ENCODE measurements around the gene C20orf141.

The C20orf141 gene

DNA sequence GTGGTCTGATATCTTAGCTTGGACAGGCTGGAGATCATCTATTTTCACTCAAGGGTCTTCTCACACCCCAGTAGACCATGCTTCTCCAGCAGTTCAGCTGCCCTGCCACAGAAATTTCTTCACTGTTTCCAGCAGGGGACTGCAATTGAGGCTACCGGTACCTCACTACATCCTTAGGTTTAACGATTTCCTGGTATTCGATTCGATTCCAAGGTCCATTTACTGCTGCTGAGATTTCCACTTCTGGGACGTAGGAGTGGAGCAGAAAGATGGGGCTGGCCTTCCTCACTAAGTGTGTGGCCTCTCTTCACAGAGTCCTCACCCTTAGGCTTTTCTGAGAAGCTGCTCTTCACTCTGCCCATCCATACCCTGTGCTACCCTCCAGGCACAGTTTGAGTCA, 31.9 kb downstream of the C20orf141 start:
- Histone ChIP-seq H3K4me2 (ENCODE audit: low read length) (no peak overlapping the region), H3K4me3 (ENCODE audit: low read length) (no peak overlapping the region), H3F3A (ENCODE audit: control insufficient read depth, insufficient read depth) (no peaks in the 10 kb centered on the region), H3K27ac (ENCODE audit: low read depth, low read length) (no peak overlapping the region), H3K79me2 (ENCODE audit: control insufficient read depth, low read length) (peaks cover 1% of the 10 kb centered on the region), H3K36me3 (ENCODE audit: control insufficient read depth, low read length) (no peaks in the 10 kb centered on the region), H3K4me1 (ENCODE audit: control insufficient read depth, low read length) (peaks cover 2% of the 10 kb centered on the region), H4K20me1 (ENCODE audit: control insufficient read depth, insufficient read depth, low read depth, low read length) (no peaks in the 10 kb centered on the region), H3K9me3 (ENCODE audit: control insufficient read depth, insufficient read depth, low read length) (no peaks in the 10 kb centered on the region), H3K9me2 (replicated peaks; ENCODE audit: control insufficient read depth, low read length) (no peaks in the 10 kb centered on the region), H3K27me3 (ENCODE audit: control insufficient read depth, low read length) (no peaks in the 10 kb centered on the region)
- no peak for TF ChIP-seq EZH2phosphoT487 (IDR thresholded peaks at IDR 0.05; ENCODE audit: borderline replicate concordance, low read length)
- TF ChIP-seq, protein P1, sequence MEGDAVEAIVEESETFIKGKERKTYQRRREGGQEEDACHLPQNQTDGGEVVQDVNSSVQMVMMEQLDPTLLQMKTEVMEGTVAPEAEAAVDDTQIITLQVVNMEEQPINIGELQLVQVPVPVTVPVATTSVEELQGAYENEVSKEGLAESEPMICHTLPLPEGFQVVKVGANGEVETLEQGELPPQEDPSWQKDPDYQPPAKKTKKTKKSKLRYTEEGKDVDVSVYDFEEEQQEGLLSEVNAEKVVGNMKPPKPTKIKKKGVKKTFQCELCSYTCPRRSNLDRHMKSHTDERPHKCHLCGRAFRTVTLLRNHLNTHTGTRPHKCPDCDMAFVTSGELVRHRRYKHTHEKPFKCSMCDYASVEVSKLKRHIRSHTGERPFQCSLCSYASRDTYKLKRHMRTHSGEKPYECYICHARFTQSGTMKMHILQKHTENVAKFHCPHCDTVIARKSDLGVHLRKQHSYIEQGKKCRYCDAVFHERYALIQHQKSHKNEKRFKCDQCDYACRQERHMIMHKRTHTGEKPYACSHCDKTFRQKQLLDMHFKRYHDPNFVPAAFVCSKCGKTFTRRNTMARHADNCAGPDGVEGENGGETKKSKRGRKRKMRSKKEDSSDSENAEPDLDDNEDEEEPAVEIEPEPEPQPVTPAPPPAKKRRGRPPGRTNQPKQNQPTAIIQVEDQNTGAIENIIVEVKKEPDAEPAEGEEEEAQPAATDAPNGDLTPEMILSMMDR (IDR thresholded peaks at IDR 0.05; ENCODE audit: low read depth, low read length, poor library complexity, severe bottlenecking), result no peak

DNA sequence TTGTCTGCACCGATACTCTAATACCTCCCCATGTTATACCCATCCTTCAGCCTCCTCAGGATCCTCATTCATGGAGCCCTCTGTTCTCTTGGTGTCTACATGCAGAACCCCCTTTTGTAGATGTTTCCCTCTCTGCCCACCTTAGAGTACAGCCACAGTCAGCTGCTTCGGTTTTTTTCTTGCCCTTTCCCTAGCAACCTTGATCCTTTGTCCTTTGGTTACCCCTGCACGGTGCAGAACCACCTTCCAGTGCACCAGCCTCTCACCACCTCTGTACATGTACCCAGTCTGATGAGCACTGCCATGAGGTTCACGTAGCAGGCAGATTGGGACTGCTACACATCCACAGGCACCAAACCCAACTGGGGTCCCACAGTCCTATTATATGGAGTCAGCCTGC, 33.0 kb downstream of the C20orf141 start:
- Histone ChIP-seq H3K27me3 (ENCODE audit: control insufficient read depth, low read length) (no peaks in the 10 kb centered on the region), H3K36me3 (ENCODE audit: control insufficient read depth, low read length) (no peaks in the 10 kb centered on the region), H3K4me2 (ENCODE audit: low read length) (no peak overlapping the region), H3K9me2 (replicated peaks; ENCODE audit: control insufficient read depth, low read length) (no peaks in the 10 kb centered on the region), H3K4me3 (ENCODE audit: low read length) (no peak overlapping the region), H3K27ac (ENCODE audit: low read depth, low read length) (no peak overlapping the region), H4K20me1 (ENCODE audit: control insufficient read depth, insufficient read depth, low read depth, low read length) (no peaks in the 10 kb centered on the region), H3K9me3 (ENCODE audit: control insufficient read depth, insufficient read depth, low read length) (no peaks in the 10 kb centered on the region), H3K79me2 (ENCODE audit: control insufficient read depth, low read length) (no peaks in the 10 kb centered on the region), H3F3A (ENCODE audit: control insufficient read depth, insufficient read depth) (no peaks in the 10 kb centered on the region), H3K4me1 (ENCODE audit: control insufficient read depth, low read length) (peaks cover 6% of the 10 kb centered on the region; the same call in 1 of the 2 replicates)
- TF ChIP-seq EZH2phosphoT487 (IDR thresholded peaks at IDR 0.05; ENCODE audit: borderline replicate concordance, low read length), result no peak
- TF ChIP-seq, protein P1 (IDR thresholded peaks at IDR 0.05; ENCODE audit: low read depth, low read length, poor library complexity, severe bottlenecking), result no peak

DNA sequence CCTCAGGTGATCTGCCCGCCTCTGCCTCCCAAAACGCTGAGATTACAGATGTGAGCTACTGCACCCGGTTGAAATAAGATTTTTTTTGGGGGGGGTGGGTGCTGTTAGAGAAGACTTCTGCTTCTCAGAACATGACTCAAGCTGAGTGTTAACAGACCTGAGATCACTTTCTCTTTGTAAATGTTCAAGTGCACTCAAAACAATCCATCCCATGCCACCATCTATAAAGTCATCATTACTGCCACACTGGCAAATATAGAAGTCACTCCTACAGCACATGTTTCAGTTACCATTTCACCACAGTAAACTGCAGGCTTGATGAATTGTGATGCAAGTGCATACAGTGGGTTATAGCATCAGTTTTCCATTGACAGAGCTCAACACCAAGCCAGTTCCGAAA, 34.7 kb downstream of the C20orf141 start:
- Histone ChIP-seq H3F3A (ENCODE audit: control insufficient read depth, insufficient read depth) (no peaks in the 10 kb centered on the region), H3K36me3 (ENCODE audit: control insufficient read depth, low read length) (no peaks in the 10 kb centered on the region), H3K27ac (ENCODE audit: low read depth, low read length) (no peak overlapping the region), H3K79me2 (ENCODE audit: control insufficient read depth, low read length) (no peaks in the 10 kb centered on the region), H3K4me1 (ENCODE audit: control insufficient read depth, low read length) (peaks cover 6% of the 10 kb centered on the region; the same call in 1 of the 2 replicates), H3K4me3 (ENCODE audit: low read length) (no peak overlapping the region), H3K9me2 (replicated peaks; ENCODE audit: control insufficient read depth, low read length) (no peaks in the 10 kb centered on the region), H4K20me1 (ENCODE audit: control insufficient read depth, insufficient read depth, low read depth, low read length) (no peaks in the 10 kb centered on the region), H3K4me2 (ENCODE audit: low read length) (no peak overlapping the region), H3K9me3 (ENCODE audit: control insufficient read depth, insufficient read depth, low read length) (no peaks in the 10 kb centered on the region), H3K27me3 (ENCODE audit: control insufficient read depth, low read length) (no peaks in the 10 kb centered on the region)
- TF ChIP-seq, protein P1 (IDR thresholded peaks at IDR 0.05; ENCODE audit: low read depth, low read length, poor library complexity, severe bottlenecking), result no peak
- TF ChIP-seq EZH2phosphoT487 (IDR thresholded peaks at IDR 0.05; ENCODE audit: borderline replicate concordance, low read length), result no peak
